HL-60/S4 treated with retinoic acid at 250 ng/mL for 4 days and 3 days (cell line): ENCODE results near the gene DIABLO.
"Not testable (repeated sequence)": the region's sequence is repeated elsewhere in the genome, so short reads cannot be mapped to it uniquely, and the experiment has no call there.

Experiments
- in situ Hi-C: fragments of 300-500 bp; cut with MboI; formaldehyde crosslinking; loops from 2 replicates; pipeline ENCODE4 v1.7.0; 2022; ENCODE audit warnings: low sequenced_read_pairs

The DIABLO gene

DNA sequence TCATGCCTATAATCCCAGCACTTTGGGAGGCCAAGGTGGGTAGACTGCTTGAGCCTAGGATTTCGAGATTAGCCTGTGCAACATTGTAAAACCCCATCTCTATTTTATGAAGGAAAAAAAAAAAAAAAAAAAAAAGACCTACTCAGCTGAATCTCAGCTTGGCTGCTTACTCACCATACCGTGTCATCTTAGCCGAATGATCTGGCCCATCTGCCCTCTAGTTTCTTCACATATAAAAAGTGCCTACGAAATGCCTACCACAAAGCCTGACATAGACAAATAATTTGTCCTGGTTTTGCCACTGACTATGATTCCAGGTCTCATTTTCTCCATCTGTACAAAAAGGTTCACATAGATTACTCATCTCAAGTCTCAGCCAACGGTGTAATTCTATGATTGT is 10.1 kb downstream of the DIABLO start:
- in situ Hi-C loops = no loop called here

DNA sequence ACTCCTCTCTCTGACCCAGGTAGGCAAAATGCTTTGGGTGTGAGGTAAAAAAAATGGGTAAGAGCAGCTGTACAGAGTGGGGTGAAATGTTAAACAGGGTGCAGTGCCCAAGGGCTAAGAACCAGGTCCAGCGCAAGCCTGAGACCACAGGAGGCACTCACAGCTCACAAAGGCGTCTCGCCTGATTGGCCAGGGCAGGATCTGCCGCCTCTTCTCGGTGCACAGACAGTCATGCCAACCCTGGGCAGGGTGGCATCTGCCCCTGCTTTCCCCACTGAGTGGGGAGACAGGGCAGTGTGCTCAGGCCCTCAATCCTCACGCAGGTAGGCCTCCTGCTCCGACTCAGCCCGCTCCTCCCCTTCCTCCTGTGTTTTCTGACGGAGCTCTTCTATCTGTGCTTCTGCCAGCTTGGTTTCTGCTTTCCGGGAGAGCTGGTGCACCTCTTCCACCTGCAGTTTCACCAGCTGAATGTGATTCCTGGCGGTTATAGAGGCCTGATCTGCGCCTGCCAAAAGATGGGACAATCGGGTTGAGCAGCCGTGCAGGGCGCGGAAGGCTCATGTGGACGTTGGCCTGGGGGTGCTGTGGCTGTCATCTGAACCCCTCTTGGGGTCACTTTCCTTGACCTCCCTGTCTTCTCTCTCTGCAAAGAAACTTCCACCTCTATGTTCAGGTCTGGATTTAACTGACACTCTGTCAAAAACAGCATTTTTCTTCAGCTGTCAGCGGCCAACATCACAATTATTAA is 17.6 kb downstream of the DIABLO start:
- in situ Hi-C loops = no loop called here

DNA sequence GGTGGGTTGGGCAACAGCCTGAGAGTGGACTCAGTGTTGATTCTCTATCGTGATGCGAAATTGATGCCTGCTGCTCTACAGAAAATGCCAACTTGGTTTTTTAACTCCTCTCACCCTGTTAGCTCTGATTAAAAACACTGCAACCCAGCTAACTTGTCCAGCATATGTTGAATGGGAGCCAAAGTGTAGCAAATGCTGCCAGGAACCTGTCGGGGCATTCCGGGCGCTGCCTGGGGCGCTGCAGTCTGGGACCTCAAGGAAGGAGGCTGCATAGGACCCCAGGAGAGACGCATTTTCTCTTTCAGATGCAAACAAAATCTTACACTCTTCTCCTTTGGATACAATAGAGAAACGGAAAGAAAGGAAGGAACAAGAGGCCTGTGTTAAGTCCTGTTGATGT is 18.5 kb downstream of the DIABLO start:
- in situ Hi-C loops = no loop called here

DNA sequence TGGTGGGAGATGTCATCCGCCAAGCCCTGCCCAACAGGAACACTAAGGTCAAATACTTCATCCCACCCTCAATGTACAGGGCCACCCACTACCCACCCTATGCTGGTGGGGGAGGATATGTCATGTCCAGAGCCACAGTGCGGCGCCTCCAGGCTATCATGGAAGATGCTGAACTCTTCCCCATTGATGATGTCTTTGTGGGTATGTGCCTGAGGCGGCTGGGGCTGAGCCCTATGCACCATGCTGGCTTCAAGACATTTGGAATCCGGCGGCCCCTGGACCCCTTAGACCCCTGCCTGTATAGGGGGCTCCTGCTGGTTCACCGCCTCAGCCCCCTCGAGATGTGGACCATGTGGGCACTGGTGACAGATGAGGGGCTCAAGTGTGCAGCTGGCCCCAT is 18.9 kb downstream of the DIABLO start:
- in situ Hi-C loops = no loop called here

DNA sequence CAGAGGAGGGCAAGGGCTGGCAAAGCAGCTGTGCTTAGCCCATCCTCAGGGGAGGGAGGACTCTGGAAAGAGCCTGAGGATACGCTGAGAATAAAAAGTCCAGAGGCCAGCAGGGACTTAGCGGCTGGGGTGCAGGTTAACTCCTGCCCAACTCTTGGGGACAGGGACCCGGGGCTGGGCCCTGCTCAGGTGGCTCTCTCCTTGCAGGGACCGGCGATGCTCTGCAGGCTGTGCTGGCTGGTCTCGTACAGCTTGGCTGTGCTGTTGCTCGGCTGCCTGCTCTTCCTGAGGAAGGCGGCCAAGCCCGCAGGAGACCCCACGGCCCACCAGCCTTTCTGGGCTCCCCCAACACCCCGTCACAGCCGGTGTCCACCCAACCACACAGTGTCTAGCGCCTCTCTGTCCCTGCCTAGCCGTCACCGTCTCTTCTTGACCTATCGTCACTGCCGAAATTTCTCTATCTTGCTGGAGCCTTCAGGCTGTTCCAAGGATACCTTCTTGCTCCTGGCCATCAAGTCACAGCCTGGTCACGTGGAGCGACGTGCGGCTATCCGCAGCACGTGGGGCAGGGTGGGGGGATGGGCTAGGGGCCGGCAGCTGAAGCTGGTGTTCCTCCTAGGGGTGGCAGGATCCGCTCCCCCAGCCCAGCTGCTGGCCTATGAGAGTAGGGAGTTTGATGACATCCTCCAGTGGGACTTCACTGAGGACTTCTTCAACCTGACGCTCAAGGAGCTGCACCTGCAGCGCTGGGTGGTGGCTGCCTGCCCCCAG is 19.6 kb downstream of the DIABLO start:
- in situ Hi-C loops = no loop called here

DNA sequence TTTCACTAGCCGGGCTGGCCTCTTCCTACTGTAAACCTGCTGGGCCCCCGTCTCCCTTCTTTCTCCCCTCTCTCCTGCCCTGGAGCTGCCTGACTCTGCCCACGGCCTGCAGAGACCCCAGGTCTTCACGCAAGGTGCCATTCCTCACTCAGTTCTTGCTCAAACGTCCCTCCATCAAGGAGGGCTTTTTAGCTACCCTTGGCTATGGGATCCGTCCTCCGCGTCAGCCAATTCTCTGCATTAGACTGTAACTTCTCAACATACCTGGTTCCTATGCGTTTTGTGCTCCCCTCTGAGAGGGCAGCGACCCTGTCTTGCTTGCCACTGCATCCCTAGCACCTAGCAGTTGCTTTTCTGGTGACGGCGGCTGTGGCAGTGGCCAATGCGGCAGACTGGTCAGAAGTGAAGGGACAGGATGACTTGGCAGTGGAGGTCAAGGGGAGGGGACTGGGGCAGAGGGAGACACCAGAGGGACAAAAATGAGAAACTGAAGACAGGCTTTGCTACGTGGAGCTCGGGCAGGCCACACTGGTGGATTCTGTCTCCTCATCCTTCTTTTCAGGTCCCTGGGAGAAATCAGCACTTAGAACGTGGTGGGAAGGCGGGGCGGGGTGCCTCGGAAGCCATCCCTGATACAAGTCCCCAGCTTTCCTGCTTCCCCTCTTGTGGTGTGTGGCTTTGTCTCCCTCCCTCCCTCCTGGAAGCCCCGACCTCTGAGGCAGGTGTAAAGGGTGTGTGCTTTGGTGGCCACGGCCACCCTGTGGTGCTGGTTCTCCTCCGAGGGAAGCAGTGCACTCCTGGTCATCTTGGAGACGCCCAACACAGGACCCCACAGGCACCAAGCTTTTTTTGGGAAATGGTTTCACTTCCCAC is 20.6 kb downstream of the DIABLO start:
- in situ Hi-C loops = no loop called here

DNA sequence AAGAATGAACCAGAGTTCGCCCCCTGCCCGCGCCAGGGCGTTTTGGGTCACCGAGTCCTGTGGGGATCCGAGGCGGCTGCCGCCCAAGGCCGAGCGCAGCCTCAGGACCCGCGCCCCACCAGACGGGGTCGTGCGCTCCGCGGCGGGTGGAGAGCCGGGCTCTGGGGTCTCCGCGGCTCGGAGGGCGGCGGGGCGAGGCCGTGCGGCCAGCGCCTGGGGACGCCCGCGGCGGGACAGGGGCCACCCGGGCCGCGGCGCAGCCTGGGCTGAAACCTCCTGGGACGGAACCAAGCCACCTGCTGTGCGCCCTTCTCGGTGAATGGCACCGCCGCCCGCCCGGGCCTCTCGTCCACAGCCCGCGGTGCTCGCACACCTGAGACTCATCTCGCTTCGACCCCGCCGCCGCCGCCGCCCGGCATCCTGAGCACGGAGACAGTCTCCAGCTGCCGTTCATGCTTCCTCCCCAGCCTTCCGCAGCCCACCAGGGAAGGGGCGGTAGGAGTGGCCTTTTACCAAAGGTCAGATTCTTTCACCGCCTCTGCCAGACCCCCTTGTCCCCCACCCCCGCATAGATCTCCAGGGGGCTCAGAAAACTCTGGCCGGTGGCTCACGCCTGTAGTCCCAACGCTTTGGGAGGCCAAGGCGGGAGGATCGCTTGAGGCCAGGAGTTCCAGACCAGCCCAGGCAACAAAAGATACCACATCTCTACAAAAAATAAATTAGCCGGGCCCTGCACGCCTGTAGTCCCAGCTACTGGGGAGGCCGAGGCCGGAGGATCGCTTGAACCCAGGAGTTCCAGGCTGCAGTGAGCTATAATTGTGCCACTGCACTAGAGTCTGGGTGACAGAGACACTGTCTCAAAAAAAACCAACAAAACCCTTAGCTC is 21.4 kb downstream of the DIABLO start:
- in situ Hi-C loops = no loop called here

DNA sequence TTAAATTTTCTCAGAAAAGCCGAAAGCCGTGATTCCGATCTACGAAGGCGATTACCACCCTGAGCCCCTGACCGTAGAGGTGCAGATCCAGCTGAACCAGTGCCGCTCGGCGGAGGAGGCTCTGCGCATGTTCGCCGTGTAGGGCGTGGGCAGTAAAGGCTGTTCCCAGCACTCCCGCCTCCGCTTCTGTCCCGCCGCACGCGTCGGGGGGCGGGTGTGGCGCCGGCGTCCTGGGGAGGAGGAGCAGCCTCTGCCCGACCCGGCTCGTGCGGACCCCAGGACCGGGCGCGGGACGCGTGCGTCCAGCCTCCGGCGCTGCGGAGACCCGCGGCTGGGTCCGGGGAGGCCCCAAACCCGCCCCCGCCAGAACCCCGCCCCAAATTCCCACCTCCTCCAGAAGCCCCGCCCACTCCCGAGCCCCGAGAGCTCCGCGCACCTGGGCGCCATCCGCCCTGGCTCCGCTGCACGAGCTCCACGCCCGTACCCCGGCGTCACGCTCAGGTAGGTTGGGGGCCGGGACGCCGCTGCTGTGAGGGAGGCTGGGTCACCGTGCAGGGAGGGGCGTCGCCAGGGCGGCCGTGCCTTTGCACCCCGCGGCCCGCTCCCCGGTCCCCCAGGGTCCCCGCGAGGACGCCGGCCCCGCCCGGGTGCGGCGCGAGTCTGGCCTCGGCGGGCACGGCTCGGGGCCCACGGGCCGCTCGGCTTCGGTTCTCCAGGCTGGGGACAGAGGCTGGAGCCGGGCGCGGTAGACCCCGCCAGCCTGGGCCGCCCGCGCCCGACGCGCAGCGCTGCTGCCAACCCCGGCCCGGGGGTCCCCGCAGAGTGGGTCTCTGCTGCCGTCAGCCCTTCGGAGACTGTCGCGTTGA is 22.3 kb downstream of the DIABLO start, which contains the start of gene B3GNT4:
B3GNT4 (plus strand) TSS at position 409 of the 866 bp plus-strand sequence. CDS start 910 bp downstream, outside the sequence.
- in situ Hi-C loops = no loop called here

DNA sequence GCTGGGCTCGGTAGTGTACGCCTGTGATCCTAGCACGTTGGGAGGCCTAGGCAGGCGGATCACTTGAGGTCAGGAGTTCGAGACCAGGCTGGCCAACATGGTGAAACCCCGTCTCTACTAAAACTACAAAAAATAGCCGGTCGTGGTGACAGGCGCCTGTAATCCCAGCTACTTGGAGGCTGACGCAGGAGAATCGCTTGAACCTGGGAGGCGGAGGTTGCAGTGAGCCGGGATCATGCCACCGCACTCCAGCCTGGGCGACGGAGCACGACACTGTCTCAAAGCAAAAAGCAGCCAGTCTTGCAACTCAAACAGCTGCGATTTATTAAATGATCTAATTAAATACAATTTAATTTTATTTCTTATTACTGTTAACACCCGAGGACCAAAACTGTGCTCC is 23.0 kb downstream of the DIABLO start:
- in situ Hi-C loops = not testable (repeated sequence)

DNA sequence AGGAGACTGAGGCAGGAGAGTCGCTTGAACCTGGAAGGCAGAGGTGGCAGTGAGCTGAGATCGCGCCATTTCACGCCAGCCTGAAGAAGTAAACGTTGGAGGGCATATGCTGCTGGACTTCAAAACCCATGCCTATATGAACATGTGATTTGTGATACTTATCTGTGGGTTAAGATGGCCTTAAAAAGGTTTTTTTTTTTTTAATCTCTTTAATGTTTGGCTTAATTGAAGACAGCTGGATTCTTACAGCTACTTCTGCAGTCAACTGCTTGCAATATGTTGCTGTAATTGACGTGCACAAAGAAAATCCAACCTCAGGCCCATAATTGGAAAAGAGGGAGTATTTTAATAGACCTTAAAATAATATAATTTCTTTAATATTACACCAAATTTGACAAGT is 23.8 kb downstream of the DIABLO start:
- in situ Hi-C loops = no loop called here

DNA sequence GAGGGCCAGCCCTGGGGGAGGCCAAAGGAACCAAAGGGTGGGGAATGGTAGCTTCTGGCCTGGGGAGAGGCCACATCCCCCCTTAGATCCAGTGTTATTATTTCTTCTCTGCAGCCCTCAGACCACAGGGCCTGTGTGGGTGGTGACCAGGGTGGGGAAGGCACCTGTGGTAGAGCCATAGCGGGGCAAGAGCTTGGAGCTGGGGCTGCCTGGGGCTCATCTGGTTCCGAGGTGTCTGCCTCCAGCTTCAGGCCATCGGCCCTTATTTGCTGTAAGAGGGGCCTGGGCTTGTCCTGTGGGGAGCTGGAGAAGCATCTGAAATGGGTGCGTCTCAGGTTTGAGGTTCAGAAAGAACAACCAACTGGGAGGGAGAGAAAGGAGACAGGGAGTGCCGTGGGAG is 24.5 kb downstream of the DIABLO start:
- in situ Hi-C loops = no loop called here

DNA sequence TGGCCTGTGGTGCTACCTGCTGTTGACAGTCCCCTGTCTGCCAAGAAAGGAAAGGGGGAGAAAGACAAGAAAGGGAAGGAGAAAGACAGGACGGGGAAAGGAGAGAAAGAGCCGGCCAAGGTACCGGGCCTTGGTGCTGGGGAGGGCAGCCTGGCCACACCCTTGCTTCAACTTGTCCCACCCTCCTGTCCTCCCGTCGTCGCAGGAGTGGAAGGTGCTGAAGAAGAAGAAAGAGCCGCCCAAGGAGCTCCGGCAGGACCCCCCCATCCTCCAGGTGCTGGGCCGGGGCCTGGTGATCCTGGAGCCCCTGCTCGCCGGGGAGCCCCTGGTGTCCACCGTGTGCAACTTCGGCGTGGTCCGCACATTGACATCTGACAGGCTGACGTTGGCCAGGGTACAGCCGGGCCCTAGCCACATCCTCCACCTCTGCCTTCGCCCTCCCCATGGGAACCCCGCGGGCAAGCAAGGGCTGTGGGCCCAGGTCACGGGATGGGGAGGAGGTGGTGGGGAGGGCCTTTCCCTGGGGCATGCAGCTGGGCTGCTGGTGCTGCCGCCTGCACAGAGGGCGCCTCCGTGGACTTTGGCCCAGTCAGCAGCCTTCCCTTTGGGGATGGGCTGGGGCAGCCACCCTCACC is 25.2 kb downstream of the DIABLO start:
- in situ Hi-C loops = no loop called here

DNA sequence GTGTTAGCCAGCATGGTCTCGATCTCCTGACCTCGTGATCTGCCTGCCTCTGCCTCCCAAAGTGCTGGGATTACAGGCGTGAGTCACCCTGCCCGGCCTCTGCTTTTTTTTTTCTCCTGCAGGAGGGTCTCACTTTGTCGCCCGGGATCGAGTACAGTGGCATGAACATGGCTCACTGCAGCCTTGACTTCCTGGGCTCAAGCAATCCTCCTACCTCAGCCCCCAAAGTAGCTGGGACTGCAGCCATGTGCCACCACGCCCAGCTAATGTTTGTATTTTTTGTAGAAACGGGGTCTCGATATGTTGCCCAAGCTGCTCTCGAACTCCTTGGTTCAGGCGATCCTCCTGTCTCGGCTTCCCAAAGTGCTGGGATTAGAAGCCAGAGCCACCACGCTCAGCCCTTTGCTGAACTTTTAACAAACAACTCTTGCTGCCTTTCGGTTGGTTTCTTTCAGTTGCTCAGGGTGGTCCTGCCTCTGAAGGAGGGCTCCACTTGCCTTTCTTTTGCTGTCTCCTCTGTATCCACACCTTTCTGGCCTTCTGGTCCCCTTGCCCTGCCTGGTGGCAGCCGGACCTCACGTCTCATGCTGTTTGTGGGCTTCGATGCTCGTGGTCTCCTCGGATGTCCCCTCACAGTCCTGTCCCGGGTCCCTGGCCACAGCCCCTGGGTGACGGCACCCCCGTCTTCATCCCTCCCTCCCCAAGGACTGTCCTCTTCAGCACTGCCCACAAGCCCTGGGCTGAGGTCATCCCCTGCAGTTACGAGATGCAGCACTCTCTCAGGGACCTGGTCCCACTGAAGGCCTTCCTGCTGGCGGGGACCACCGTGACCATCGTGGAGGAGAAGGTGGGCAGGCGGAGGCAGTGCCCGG is 26.1 kb downstream of the DIABLO start:
- in situ Hi-C loops = no loop called here

DNA sequence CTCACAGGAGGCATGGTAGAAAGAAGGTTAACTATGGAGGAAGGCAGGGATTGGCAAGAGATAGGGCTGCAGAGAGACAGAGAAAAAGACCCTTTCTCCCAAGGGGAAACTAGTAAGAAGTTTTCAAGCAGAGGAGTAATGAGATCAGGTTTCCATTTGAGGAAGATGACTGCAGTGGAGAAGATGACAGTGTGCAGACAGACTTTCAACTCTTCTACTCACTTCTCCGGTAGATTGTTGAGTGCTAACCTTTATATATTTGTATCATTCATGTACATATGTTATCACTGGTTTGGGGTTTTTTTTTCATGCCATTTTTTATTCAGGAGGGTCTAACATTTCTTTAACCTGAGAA is 28.3 kb downstream of the DIABLO start:
- in situ Hi-C loops = no loop called here

DNA sequence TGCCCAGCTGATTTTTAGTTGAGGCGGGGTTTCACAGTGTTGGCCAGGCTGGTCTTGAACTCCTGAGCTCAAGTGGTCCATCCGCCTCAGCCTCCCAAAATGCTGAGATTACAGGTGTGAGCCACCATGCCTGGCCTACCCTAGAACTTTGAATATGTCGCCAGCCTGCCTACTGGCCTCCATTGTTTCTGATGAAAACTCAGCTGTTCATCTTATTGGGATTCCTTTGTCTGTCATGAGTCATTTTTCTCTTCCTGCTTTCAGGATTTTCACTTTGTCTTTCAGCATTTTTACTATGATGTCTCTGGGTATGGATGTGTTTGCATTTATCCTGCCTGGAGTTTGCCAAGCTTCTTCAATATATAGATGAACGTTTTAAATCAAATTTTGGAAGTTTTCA is 30.4 kb downstream of the DIABLO start:
- in situ Hi-C loops = no loop called here

DNA sequence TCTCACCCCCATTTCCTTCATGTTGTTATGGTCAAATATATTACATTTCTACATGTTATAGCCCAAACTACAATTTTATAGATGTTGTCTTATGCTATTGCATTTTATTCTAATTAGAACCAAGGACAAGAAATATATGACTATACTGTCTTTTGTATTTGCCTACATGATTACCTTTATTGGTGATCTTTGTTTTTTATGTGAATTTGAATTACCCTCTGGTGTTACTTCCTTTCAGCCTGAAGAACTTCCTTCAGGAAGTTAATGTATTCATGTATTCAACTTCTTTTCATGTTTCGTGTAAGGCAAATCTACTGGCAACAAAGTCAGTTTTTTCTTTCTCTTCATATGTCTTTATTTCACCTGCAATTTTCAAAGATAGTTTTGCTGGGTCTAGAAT is 31.0 kb downstream of the DIABLO start:
- in situ Hi-C loops = no loop called here

DNA sequence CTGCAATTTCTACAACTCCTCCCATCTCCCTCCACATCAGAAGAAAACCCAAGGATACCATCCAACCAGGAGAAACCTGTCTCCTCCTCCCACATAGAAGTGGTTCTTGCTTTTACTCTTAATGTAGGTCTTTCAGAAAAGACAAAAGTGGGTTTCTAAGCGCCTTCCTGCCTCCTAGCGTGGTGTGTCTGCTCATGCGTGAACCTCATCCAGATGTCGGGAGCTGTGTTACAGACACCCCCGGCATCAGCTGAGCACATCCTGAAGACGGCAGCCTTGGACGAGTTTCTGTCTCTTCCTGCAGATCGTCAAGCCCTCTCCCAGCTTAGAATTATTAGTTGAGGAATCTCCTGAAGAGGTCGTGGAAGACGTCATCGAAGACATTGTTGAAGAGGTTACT is 33.4 kb downstream of the DIABLO start:
- in situ Hi-C loops = no loop called here
